WTC11 (cell line): Measurements from ENCODE around the gene CORO1C. TPM values are rescaled to one million over a fixed set of nuclear protein-coding genes. Genes with fewer than 3 reads are reported as not detected.

Source experiments
- ATAC-seq: fragments of 200-7000 bp; cut with Tn5 transposase; 2 replicates; pipeline ENCODE4 v1.10.0; 2021; ENCODE audit warnings: mild to moderate bottlenecking, moderate library complexity
- CTCF ChIA-PET: fragments of 300-600 bp; sonication (Branson Sonifier 250); formaldehyde crosslinking; loops from one replicate; lab custom pipeline; 2021; ENCODE audit warnings: antibody characterized with exemption; lab: Charles Lee
- POLR2A ChIA-PET: fragments of 350-600 bp; sonication (Branson Sonifier 250); formaldehyde crosslinking; loops from one replicate; lab custom pipeline; 2021; ENCODE audit warnings: antibody characterized with exemption; lab: Charles Lee
- DNase-seq: peaks from one replicate; pipeline ENCODE4 v3.0.0; 2021; ENCODE audit warnings: low spot score
- H3K27ac Mint-ChIP-seq: 2 replicates; pipeline ENCODE4 v1.8.0; 2021; ENCODE audit warnings: mixed read lengths
- H3K27me3 Mint-ChIP-seq: 2 replicates; pipeline ENCODE4 v1.8.0; 2021; ENCODE audit warnings: low read depth, mild to moderate bottlenecking, moderate library complexity, mixed read lengths
- H3K36me3 Mint-ChIP-seq: 2 replicates; pipeline ENCODE4 v1.8.0; 2021; ENCODE audit warnings: mixed read lengths
- H3K4me1 Mint-ChIP-seq: 2 replicates; pipeline ENCODE4 v1.8.0; 2022; ENCODE audit warnings: mixed read lengths
- H3K4me3 Mint-ChIP-seq: 2 replicates; pipeline ENCODE4 v1.8.0; 2021; ENCODE audit warnings: mild to moderate bottlenecking, moderate library complexity, mixed read lengths
- H3K9me3 Mint-ChIP-seq: 2 replicates; pipeline ENCODE4 v1.8.0; 2021; ENCODE audit warnings: mixed read lengths
- ATF1 ChIP-seq: sonication (generic); formaldehyde crosslinking; IDR thresholded peaks from 2 replicates; pipeline ENCODE4 v1.8.1; 2023; ENCODE audit warnings: mild to moderate bottlenecking, moderate library complexity, missing genetic modification reagents
- CREB1 ChIP-seq: sonication (generic); formaldehyde crosslinking; IDR thresholded peaks from 2 replicates; pipeline ENCODE4 v1.8.0; 2023; ENCODE audit warnings: mild to moderate bottlenecking, missing genetic modification reagents
- CREM ChIP-seq: sonication (generic); formaldehyde crosslinking; IDR thresholded peaks from 2 replicates; pipeline ENCODE4 v1.8.1; 2022; ENCODE audit warnings: mild to moderate bottlenecking, missing genetic modification reagents, moderate library complexity
- ELF4 ChIP-seq: sonication (generic); formaldehyde crosslinking; IDR thresholded peaks from 2 replicates; pipeline ENCODE4 v1.8.1; 2022; ENCODE audit warnings: low read depth, mild to moderate bottlenecking, moderate library complexity, missing genetic modification reagents
- ESRRA ChIP-seq: sonication (generic); formaldehyde crosslinking; IDR thresholded peaks from 2 replicates; pipeline ENCODE4 v1.8.1; 2022; ENCODE audit warnings: mild to moderate bottlenecking, missing genetic modification reagents, borderline replicate concordance
- GABPB1 ChIP-seq: sonication (generic); formaldehyde crosslinking; IDR thresholded peaks from 2 replicates; pipeline ENCODE4 v1.8.1; 2023; ENCODE audit warnings: mild to moderate bottlenecking, missing genetic modification reagents
- GRHL2 ChIP-seq: fragments of 250-450 bp; sonication (Bioruptor Pico); IDR thresholded peaks from 2 replicates; pipeline ENCODE4 v1.8.0; 2022; ENCODE audit warnings: mild to moderate bottlenecking, moderate library complexity; ENCODE audit not compliant: insufficient replicate concordance, severe bottlenecking
- GTF2I ChIP-seq: fragments of 250-450 bp; sonication (Bioruptor Pico); conservative IDR thresholded peaks from 2 replicates; pipeline ENCODE4 v1.4.0; 2021; ENCODE audit warnings: mild to moderate bottlenecking
- JAZF1 ChIP-seq: fragments of 250-450 bp; sonication (Bioruptor Pico); IDR thresholded peaks from 2 replicates; pipeline ENCODE4 v1.9.0; 2021; ENCODE audit warnings: moderate library complexity, mild to moderate bottlenecking, inconsistent platforms
- JUN ChIP-seq: sonication (generic); formaldehyde crosslinking; IDR thresholded peaks from 2 replicates; pipeline ENCODE4 v1.8.0; 2023; ENCODE audit warnings: mild to moderate bottlenecking, missing genetic modification reagents
- MYBL2 ChIP-seq: sonication (generic); formaldehyde crosslinking; IDR thresholded peaks from 2 replicates; pipeline ENCODE4 v1.8.1; 2023; ENCODE audit warnings: mild to moderate bottlenecking, moderate library complexity, missing genetic modification reagents
- NR1H2 ChIP-seq: sonication (generic); formaldehyde crosslinking; IDR thresholded peaks from 2 replicates; pipeline ENCODE4 v1.9.0; 2021; ENCODE audit warnings: mild to moderate bottlenecking, moderate library complexity, missing genetic modification reagents
- NR3C1 ChIP-seq: sonication (generic); formaldehyde crosslinking; conservative IDR thresholded peaks from 2 replicates; pipeline ENCODE4 v1.8.1; 2023; ENCODE audit warnings: low read depth, mild to moderate bottlenecking, missing genetic modification reagents
- OVOL2 ChIP-seq: fragments of 250-450 bp; sonication (Bioruptor Pico); IDR thresholded peaks from 2 replicates; pipeline ENCODE4 v1.9.0; 2021; ENCODE audit warnings: mild to moderate bottlenecking, borderline replicate concordance
- SMAD3 ChIP-seq: sonication (generic); formaldehyde crosslinking; IDR thresholded peaks from 2 replicates; pipeline ENCODE4 v1.8.0; 2022; ENCODE audit warnings: missing genetic modification reagents, mild to moderate bottlenecking, borderline replicate concordance
- SMAD4 ChIP-seq: sonication (generic); formaldehyde crosslinking; IDR thresholded peaks from 2 replicates; pipeline ENCODE4 v1.8.0; 2022; ENCODE audit warnings: mild to moderate bottlenecking, missing genetic modification reagents
- TEAD1 ChIP-seq: sonication (generic); formaldehyde crosslinking; IDR thresholded peaks from 2 replicates; pipeline ENCODE4 v1.8.0; 2022; ENCODE audit warnings: mild to moderate bottlenecking, missing genetic modification reagents
- ZNF317 ChIP-seq: sonication (generic); formaldehyde crosslinking; IDR thresholded peaks from 2 replicates; pipeline ENCODE4 v1.8.1; 2023; ENCODE audit warnings: low read depth, mild to moderate bottlenecking, moderate library complexity, missing genetic modification reagents, borderline replicate concordance
- ZNF423 ChIP-seq: fragments of 250-450 bp; sonication (Bioruptor Pico); IDR thresholded peaks from 2 replicates; pipeline ENCODE4 v2.1.2; 2022; ENCODE audit warnings: mild to moderate bottlenecking, moderate library complexity
- total RNA-seq: library from RNA; stranded (reverse); gene quantifications from 3 replicates; pipeline ENCODE4 v1.2.3, GENCODE V29; 2021
- TF ChIP-seq, protein P1 (sequence below): fragments of 250-450 bp; sonication (Bioruptor Pico); IDR thresholded peaks from 2 replicates; pipeline ENCODE4 v1.9.0; 2021; ENCODE audit warnings: mild to moderate bottlenecking
- TF ChIP-seq, protein P2 (sequence below): sonication (generic); formaldehyde crosslinking; IDR thresholded peaks from 2 replicates; pipeline ENCODE4 v1.8.1; 2023; ENCODE audit warnings: mild to moderate bottlenecking, moderate library complexity, missing genetic modification reagents
- TF ChIP-seq, protein P3 (sequence below): sonication (generic); formaldehyde crosslinking; IDR thresholded peaks from 2 replicates; pipeline ENCODE4 v1.8.1; 2023; ENCODE audit warnings: mild to moderate bottlenecking, missing genetic modification reagents
- TF ChIP-seq, protein P4 (sequence below): fragments of 250-450 bp; sonication (Bioruptor Pico); conservative IDR thresholded peaks from 2 replicates; pipeline ENCODE4 v1.9.0; 2021; ENCODE audit warnings: mild to moderate bottlenecking
- TF ChIP-seq, protein P5 (sequence below): sonication (generic); formaldehyde crosslinking; IDR thresholded peaks from 2 replicates; pipeline ENCODE4 v1.8.0; 2022; ENCODE audit warnings: mild to moderate bottlenecking, missing genetic modification reagents
- TF ChIP-seq, protein P6 (sequence below): sonication (generic); formaldehyde crosslinking; conservative IDR thresholded peaks from 2 replicates; pipeline ENCODE4 v1.8.1; 2022; ENCODE audit warnings: mild to moderate bottlenecking, missing genetic modification reagents
- TF ChIP-seq, protein P7 (sequence below): sonication (generic); formaldehyde crosslinking; IDR thresholded peaks from 2 replicates; pipeline ENCODE4 v1.8.0; 2023; ENCODE audit warnings: mild to moderate bottlenecking, missing genetic modification reagents

CORO1C gene
- total RNA-seq, 1 experiment from 2014 or later, result 113 TPM

DNA sequence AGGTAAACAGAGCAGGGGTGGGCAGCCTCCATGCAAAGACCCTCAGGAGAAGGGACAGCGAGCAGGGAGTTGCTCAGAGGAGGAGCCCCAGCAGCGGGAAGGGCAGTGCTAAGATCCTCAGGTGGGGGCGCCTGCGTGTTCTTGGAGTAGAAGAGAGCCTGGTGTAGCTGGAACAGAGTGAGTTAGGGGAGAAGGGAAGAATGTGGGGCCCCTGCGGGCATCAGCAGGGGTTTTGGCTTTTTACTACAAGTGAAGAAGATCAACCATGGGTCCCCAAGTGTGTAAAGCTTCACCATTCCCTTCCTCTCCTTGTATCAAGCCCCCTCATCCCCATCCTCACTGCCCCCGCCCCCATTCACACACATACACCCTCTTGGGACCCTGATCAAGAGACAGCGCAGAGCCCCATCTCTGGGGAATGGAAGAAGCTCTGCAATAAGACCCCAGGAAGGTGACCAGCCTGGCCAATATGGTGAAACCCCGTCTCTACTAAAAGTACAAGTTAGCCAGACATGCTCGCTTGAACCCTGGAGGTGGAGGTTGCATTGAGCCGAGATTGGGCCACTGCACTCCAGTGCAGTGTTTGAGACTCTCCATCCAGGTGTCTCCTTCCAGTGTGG is 123.2 kb downstream of the CORO1C start:
- POLR2A ChIA-PET, result no interaction called here

DNA sequence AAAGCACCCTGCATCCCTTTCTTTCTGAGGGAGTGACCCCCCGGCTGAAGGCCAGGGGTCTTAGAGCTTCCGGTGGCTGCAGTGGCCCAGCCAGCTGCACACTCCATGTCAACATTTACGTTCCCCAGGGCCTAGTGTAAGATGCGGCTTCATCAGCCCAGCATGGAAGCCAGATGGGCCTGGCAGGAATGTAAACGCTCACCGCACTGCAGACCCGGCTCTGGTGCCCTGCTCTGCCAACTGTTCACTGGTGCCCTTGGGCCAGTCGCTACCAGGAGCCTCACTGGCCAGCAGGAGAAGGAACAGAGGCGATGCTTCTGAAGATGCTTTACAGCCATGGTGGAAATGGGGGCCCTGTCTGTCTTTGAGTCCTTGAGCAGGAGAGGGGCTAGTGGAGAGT is 124.8 kb downstream of the CORO1C start:
- Mint-ChIP-seq H3K36me3 (no peaks in the 10 kb centered on the region), H3K4me3 (no peak overlapping the region), H3K27me3 (no peaks in the 10 kb centered on the region)
- POLR2A ChIA-PET, result no interaction called here
- DNase-seq (no peak), ATAC-seq (no peak)
- TF ChIP-seq NR3C1 (CRISPR knock-in tag), result no peak
- TF ChIP-seq, protein P1, sequence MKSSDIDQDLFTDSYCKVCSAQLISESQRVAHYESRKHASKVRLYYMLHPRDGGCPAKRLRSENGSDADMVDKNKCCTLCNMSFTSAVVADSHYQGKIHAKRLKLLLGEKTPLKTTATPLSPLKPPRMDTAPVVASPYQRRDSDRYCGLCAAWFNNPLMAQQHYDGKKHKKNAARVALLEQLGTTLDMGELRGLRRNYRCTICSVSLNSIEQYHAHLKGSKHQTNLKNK, result no peak
- TF ChIP-seq, protein P2, sequence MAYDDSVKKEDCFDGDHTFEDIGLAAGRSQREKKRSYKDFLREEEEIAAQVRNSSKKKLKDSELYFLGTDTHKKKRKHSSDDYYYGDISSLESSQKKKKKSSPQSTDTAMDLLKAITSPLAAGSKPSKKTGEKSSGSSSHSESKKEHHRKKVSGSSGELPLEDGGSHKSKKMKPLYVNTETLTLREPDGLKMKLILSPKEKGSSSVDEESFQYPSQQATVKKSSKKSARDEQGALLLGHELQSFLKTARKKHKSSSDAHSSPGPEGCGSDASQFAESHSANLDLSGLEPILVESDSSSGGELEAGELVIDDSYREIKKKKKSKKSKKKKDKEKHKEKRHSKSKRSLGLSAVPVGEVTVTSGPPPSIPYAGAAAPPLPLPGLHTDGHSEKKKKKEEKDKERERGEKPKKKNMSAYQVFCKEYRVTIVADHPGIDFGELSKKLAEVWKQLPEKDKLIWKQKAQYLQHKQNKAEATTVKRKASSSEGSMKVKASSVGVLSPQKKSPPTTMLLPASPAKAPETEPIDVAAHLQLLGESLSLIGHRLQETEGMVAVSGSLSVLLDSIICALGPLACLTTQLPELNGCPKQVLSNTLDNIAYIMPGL (CRISPR knock-in tag), result no peak
- TF ChIP-seq GTF2I (CRISPR knock-in tag), result no peak
- no peak for TF ChIP-seq ZNF423 (CRISPR knock-in tag)
- TF ChIP-seq CREM (CRISPR knock-in tag), result no peak
- no peak for TF ChIP-seq ATF1 (CRISPR knock-in tag)
- TF ChIP-seq GRHL2 (CRISPR knock-in tag), result no peak
- no peak for TF ChIP-seq TEAD1 (CRISPR knock-in tag)
- TF ChIP-seq GABPB1, result no peak
- TF ChIP-seq CREB1 (CRISPR knock-in tag), result no peak
- TF ChIP-seq ZNF317, result no peak
- TF ChIP-seq NR1H2 (CRISPR knock-in tag), result no peak
- TF ChIP-seq ELF4 (CRISPR knock-in tag), result no peak
- TF ChIP-seq, protein P3, sequence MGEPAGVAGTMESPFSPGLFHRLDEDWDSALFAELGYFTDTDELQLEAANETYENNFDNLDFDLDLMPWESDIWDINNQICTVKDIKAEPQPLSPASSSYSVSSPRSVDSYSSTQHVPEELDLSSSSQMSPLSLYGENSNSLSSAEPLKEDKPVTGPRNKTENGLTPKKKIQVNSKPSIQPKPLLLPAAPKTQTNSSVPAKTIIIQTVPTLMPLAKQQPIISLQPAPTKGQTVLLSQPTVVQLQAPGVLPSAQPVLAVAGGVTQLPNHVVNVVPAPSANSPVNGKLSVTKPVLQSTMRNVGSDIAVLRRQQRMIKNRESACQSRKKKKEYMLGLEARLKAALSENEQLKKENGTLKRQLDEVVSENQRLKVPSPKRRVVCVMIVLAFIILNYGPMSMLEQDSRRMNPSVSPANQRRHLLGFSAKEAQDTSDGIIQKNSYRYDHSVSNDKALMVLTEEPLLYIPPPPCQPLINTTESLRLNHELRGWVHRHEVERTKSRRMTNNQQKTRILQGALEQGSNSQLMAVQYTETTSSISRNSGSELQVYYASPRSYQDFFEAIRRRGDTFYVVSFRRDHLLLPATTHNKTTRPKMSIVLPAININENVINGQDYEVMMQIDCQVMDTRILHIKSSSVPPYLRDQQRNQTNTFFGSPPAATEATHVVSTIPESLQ (CRISPR knock-in tag), result no peak
- no peak for TF ChIP-seq OVOL2 (CRISPR knock-in tag)
- TF ChIP-seq, protein P4, sequence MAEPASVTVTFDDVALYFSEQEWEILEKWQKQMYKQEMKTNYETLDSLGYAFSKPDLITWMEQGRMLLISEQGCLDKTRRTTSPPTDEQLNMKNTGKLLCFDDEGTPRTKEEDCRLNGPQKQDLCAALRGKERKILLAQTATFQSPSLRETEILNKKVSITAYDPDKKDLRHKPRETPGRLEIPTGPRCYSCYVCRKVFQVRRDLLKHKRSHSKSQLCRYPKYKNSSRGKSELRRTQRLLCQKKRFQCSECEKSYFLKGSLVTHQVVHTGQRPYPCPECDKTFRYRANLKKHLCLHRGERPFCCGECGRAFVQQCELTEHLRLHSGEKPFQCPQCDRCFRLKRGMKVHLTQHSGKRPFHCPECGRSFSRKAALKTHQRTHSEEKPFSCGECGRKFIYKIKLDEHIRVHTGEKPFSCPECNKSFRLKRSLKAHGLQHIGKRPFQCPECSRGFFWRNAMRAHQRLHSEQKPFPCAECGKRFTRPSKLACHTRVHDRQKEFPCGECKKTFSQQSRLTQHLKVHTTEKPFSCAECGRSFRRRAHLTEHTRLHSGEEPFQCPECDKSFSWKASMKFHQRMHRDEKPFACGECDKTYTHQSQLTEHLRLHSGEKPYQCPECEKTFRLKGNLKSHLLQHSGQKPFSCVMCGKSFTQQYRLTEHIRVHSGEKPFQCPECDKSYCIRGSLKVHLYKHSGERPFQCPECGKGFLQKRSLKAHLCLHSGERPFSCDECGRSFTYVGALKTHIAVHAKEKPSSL (CRISPR knock-in tag), result no peak
- TF ChIP-seq ESRRA, result no peak
- TF ChIP-seq, all 79 proteins: peak for 0
- Mint-ChIP-seq H3K9me3 (no peaks in the 10 kb centered on the region), H3K27ac (no peak overlapping the region), H3K4me1 (peaks cover 12% of the 10 kb centered on the region)
- CTCF ChIA-PET, result interaction anchor here (2.2 kb wide), 1 partner anchor 11 kb away, joined by 11 read pairs; no protein-coding TSS in a partner anchor

More for the DNA sequence above, 123.2 kb downstream of the CORO1C start:
- peaks cover 2% of the 10 kb centered on the region; the same call in 1 of the 2 replicates for H3K27me3 Mint-ChIP-seq
- DNase-seq, result no peak
- H3K9me3 Mint-ChIP-seq, result no peaks in the 10 kb centered on the region
- no peak for TF ChIP-seq SMAD4 (CRISPR knock-in tag)
- TF ChIP-seq MYBL2 (CRISPR knock-in tag), result no peak
- TF ChIP-seq, protein P5, sequence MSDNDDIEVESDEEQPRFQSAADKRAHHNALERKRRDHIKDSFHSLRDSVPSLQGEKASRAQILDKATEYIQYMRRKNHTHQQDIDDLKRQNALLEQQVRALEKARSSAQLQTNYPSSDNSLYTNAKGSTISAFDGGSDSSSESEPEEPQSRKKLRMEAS (CRISPR knock-in tag), result no peak
- TF ChIP-seq SMAD3 (CRISPR knock-in tag), result no peak
- no peak for TF ChIP-seq JAZF1 (CRISPR knock-in tag)
- TF ChIP-seq, protein P6, sequence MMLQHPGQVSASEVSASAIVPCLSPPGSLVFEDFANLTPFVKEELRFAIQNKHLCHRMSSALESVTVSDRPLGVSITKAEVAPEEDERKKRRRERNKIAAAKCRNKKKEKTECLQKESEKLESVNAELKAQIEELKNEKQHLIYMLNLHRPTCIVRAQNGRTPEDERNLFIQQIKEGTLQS (CRISPR knock-in tag), result no peak
- no peak for TF ChIP-seq JUN (CRISPR knock-in tag)
- TF ChIP-seq, protein P7, sequence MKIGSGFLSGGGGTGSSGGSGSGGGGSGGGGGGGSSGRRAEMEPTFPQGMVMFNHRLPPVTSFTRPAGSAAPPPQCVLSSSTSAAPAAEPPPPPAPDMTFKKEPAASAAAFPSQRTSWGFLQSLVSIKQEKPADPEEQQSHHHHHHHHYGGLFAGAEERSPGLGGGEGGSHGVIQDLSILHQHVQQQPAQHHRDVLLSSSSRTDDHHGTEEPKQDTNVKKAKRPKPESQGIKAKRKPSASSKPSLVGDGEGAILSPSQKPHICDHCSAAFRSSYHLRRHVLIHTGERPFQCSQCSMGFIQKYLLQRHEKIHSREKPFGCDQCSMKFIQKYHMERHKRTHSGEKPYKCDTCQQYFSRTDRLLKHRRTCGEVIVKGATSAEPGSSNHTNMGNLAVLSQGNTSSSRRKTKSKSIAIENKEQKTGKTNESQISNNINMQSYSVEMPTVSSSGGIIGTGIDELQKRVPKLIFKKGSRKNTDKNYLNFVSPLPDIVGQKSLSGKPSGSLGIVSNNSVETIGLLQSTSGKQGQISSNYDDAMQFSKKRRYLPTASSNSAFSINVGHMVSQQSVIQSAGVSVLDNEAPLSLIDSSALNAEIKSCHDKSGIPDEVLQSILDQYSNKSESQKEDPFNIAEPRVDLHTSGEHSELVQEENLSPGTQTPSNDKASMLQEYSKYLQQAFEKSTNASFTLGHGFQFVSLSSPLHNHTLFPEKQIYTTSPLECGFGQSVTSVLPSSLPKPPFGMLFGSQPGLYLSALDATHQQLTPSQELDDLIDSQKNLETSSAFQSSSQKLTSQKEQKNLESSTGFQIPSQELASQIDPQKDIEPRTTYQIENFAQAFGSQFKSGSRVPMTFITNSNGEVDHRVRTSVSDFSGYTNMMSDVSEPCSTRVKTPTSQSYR (CRISPR knock-in tag), result no peak
- no peak for TF ChIP-seq ZNF423 (CRISPR knock-in tag)
- H3K36me3 Mint-ChIP-seq, result no peaks in the 10 kb centered on the region
- ATAC-seq, result no peak
- no peak overlapping the region for H3K27ac Mint-ChIP-seq
- H3K4me1 Mint-ChIP-seq, result peaks cover 17% of the 10 kb centered on the region
- H3K4me3 Mint-ChIP-seq, result no peak overlapping the region
- CTCF ChIA-PET, result interaction anchor here (2.2 kb wide), 1 partner anchor 10 kb away, joined by 11 read pairs; no protein-coding TSS in a partner anchor
